LNCaP clone FGC (cell line): ENCODE measurements around the gene OGN.
"Not testable (repeated sequence)": the region's sequence is repeated elsewhere in the genome, so short reads cannot be mapped to it uniquely, and the experiment has no call there.

Experiments used
- DNase-seq: peaks from one replicate; pipeline ENCODE4 v3.0.0-alpha.2; 2011; ENCODE audit warnings: low read depth
- H3K4me3 ChIP-seq: 2 replicates; pipeline ENCODE4 v1.5.1; 2011; ENCODE audit warnings: mild to moderate bottlenecking, low read depth, low read length, control low read depth
- CTCF ChIP-seq: IDR thresholded peaks from 2 replicates; pipeline ENCODE4 v1.5.1; 2012; ENCODE audit warnings: mild to moderate bottlenecking; ENCODE audit not compliant: control insufficient read depth, insufficient read depth; ENCODE audit errors: extremely low read depth

The OGN gene

DNA sequence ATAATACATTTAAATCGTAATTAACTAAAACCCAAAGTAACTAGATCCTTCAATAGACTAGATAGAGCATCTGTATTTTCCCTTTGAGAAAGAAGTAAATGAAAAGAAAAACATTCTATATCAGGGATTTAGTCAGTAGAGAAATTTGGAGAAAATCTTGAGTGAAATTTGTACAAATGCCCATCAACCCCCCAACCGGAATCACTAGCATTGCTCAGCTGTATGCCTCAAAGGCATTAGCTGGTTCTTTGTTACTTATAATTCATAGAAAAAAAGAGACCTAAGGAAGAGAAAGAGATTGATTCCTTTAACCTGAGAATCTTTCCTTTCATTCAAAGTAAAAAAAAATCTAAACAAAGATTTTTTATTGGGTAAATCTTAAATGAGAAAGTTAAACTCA lies 19.2 kb upstream of the OGN start:
- H3K4me3 ChIP-seq = no peak overlapping the region
- TF ChIP-seq CTCF = no peak
- DNase-seq = no peak

GRCh38 chr9:92422611-92423338 lies 18.4 kb upstream of the OGN start:
- DNase-seq = no peak
- no peak for TF ChIP-seq CTCF

DNA sequence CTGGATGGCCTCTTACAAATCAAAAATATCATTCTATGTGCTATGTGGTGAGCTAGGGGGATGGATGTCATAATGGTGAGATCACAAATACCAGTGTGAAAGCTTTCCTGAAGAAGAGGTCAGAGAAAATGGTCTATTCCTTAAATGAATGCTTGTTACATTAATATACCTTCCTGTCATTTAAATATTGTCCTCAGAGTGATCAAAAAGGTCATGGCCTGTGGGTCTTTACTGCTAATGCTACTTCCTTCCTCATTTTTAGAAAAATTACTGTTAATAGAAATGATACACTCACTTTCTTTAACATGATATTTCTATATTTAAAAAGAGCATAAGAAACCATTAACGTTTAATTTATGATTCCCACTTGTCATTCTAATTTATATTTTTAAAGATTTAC lies 10.2 kb upstream of the OGN start:
- TF ChIP-seq CTCF = no peak
- H3K4me3 ChIP-seq = no peak overlapping the region
- DNase-seq = no peak

More at GRCh38 chr9:92422611-92423338, 18.4 kb upstream of the OGN start:
- H3K4me3 ChIP-seq = no peak overlapping the region

DNA sequence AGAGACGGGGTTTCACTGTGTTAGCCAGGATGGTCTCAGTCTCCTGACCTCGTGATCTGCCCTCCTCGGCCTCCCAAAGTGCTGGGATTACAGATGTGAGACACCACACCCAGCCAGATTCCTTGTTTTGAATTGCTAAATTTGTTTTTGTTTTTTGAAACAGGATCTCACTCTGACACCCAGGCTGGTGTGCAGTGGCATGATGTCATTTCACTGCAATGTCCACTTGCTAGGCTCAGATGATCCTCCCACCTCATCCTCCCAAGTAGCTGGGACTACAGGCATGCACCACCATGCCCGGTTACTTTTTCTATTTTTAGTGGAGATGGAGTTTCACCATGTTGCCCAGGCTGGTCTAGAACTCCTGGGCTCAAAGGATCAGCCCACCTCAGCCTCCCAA lies 6.8 kb upstream of the OGN start:
- not testable (repeated sequence) for DNase-seq, H3K4me3 ChIP-seq

DNA sequence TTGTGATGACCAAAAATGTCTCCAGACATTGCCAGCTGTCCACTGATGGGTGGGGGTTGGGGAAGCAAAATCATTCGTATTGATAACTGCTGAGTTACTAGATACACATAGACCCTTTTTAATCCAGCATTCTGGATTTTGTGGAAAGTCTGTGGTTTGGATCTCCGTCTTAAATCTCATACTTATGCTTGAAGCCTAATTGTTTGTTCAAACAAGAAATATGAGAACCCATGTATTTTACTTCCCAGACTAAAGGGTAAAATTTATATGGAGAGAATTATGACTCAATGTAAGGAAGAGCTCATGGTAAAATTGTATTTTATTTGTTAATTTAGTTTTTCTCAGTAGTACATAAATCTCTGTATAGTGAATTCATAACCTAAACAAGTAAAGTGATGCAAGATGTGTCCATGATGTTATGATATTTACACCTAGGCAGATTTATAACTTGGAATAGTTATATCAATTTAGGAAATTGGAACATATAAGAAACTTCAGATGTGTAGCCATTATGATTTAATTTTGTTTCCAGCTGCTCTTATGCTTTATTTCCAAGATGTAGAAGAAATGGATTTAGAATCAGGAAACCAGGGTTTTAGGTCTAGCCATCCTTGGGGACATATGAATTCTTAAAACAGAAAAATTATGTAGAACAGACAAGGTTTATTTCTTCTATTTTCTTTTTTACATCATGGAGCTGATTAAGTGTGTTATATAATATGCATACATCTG lies 4.5 kb upstream of the OGN start:
- no peak for TF ChIP-seq CTCF
- H3K4me3 ChIP-seq = no peak overlapping the region
- DNase-seq = no peak

DNA sequence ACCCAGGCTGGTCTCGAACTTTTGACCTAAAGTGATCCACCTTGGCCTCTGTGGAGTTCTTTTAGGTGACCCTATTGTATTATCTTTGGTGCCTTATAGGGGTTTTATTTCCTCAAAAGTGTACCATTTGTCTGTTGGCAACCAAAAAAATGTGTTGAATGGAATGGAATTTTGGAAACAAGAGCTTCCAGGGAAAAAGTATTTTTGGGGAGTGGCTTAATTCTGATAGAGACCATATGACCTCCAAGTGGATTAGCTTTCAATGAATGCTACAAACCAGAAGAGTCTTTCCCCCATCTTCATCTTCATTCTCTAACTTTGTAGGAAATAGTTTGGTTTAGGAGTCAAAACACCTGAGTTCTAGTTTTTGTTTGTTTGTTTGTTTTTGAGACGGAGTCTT lies 3.4 kb upstream of the OGN start:
- no peak for TF ChIP-seq CTCF
- DNase-seq = no peak
- H3K4me3 ChIP-seq = no peak overlapping the region

- H3K4me3 ChIP-seq = no peak overlapping the region
- no peak for TF ChIP-seq CTCF
- DNase-seq = no peak
Observed at GRCh38 chr9:92406477-92406876, 2.1 kb upstream of the OGN start.
